GM06990 (cell line): ENCODE results near the gene SRGAP3.

Source experiments
- DNase-seq: peaks from one replicate; pipeline ENCODE4 v3.0.0-alpha.2; 2011; ENCODE audit not compliant: insufficient read length; ENCODE audit errors: extremely low read depth
- H3K27me3 ChIP-seq: replicated peaks from 2 replicates; pipeline ENCODE4 v1.6.0; 2011; ENCODE audit warnings: low read length; ENCODE audit not compliant: control insufficient read depth, insufficient read depth
- H3K36me3 ChIP-seq: 2 replicates; pipeline ENCODE4 v1.5.1; 2011; ENCODE audit warnings: low read length; ENCODE audit not compliant: control insufficient read depth, insufficient read depth
- H3K4me3 ChIP-seq: replicated peaks from 2 replicates; pipeline ENCODE4 v1.5.1; 2011; ENCODE audit warnings: low read depth, mild to moderate bottlenecking, control low read depth, low read length
- TF ChIP-seq, protein P1 (sequence below): IDR thresholded peaks from 2 replicates; pipeline ENCODE4 v1.5.1; 2011; ENCODE audit warnings: low read length, control low read depth, mild to moderate bottlenecking, inconsistent platforms; ENCODE audit not compliant: insufficient read depth, poor library complexity, severe bottlenecking

The SRGAP3 gene

DNA sequence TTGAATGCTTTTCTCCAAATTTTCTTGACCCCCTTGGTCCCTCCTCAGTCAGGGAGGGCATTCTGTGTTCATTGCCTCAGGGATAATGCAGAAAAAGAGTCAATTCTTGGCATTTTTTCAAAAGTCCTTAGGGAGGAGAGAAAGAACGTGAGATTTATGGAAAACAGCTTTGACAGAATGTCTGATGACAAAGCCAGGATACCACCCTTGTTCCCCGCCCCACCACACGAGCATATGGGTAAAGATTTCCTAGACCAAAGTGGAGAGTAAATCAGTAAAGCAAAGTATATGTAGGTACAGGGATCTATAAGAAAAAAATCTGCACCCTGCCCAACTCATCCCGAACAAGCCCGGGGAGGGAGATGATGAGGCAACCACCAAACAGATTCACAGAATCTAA lies 11.2 kb downstream of the SRGAP3 start:
- Histone ChIP-seq H3K4me3 (no peak overlapping the region), H3K36me3 (no peaks in the 10 kb centered on the region), H3K27me3 (no peaks in the 10 kb centered on the region)
- DNase-seq: no peak
- TF ChIP-seq, protein P1, sequence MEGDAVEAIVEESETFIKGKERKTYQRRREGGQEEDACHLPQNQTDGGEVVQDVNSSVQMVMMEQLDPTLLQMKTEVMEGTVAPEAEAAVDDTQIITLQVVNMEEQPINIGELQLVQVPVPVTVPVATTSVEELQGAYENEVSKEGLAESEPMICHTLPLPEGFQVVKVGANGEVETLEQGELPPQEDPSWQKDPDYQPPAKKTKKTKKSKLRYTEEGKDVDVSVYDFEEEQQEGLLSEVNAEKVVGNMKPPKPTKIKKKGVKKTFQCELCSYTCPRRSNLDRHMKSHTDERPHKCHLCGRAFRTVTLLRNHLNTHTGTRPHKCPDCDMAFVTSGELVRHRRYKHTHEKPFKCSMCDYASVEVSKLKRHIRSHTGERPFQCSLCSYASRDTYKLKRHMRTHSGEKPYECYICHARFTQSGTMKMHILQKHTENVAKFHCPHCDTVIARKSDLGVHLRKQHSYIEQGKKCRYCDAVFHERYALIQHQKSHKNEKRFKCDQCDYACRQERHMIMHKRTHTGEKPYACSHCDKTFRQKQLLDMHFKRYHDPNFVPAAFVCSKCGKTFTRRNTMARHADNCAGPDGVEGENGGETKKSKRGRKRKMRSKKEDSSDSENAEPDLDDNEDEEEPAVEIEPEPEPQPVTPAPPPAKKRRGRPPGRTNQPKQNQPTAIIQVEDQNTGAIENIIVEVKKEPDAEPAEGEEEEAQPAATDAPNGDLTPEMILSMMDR: no peak

DNA sequence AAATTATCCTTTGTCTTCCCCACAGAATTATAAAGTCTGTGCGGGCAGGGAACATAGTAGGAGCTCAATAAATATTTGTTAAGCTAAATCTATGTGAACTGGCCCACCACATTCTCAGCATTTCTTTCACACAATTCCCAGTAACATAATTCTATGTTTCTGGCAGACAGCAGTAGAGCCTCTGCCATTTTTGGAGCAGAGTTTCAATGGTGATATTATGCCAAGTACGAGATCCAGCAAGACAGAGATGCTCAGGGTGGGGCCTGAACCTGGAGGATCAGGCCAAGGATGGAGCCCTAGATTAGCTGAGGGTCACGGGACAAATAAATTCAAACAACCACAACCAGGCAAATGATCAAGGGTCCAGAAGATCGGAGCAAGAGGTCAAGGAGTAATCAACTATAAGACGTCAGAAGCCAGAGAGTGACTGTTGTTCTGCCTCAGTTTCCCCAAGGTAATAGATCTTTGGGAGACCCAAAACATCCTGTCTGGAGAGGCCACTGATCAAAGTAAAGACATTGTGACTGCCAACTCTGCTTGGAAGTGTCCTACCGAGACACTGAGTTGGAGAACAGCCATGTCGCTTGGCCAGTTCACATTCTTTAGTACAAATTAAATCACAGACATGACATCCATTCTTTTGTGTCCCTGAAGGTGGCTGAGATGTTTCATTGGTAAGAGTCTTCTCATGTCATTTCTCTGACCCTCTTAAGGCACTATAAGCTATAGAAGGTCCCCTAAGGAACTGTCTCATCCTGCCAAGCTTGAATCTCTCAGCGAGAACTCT lies 15.4 kb downstream of the SRGAP3 start:
- Histone ChIP-seq H3K4me3 (no peak overlapping the region), H3K36me3 (no peaks in the 10 kb centered on the region), H3K27me3 (no peaks in the 10 kb centered on the region)
- TF ChIP-seq, protein P1: no peak
- DNase-seq: no peak

GRCh38 chr3:9233101-9233500 lies 16.3 kb downstream of the SRGAP3 start:
- TF ChIP-seq, protein P1: no peak
- H3K4me3 ChIP-seq: no peak overlapping the region
- no peaks in the 10 kb centered on the region for H3K36me3 ChIP-seq
- no peak for DNase-seq
- no peaks in the 10 kb centered on the region for H3K27me3 ChIP-seq

DNA sequence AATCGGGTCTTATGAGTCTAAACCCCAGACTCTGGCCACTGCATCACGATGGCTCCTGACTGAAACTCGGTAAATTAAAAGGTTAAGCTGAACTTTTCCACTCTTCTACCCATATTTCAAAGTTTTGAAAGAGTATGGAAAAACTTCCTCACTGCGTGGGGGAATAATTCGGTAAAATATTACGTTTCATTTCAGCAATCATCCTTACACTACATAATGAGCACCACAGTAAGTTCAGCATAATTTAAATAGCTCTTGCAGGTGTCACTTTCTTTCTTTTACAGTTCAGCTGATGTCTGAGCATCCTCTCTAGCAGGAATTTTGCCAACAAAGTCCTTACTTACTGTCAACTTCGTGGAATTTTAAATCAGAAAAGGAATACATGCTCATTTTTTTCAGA lies 17.5 kb downstream of the SRGAP3 start:
- Histone ChIP-seq H3K36me3 (no peaks in the 10 kb centered on the region), H3K27me3 (no peaks in the 10 kb centered on the region), H3K4me3 (no peak overlapping the region)
- TF ChIP-seq, protein P1: no peak
- DNase-seq: no peak

GRCh38 chr3:9231471-9231870 lies 18.0 kb downstream of the SRGAP3 start:
- Histone ChIP-seq H3K36me3 (no peaks in the 10 kb centered on the region), H3K27me3 (no peaks in the 10 kb centered on the region), H3K4me3 (no peak overlapping the region)
- TF ChIP-seq, protein P1: no peak
- no peak for DNase-seq
